Fibroblast of mammary gland (primary cell): Measurements from ENCODE around the gene WNT9A.

Source experiments
- DNase-seq: peaks from one replicate; pipeline ENCODE4 v3.0.0-alpha.2; 2010; ENCODE audit warnings: low read depth
- H3K4me3 ChIP-seq: 2 replicates; pipeline ENCODE4 v1.5.1; 2011; ENCODE audit warnings: low read depth, mild to moderate bottlenecking, low read length, moderate library complexity; ENCODE audit not compliant: control insufficient read depth
- TF ChIP-seq, protein P1 (sequence below): conservative IDR thresholded peaks from 2 replicates; pipeline ENCODE4 v1.5.1; 2011; ENCODE audit warnings: low read depth, low read length, inconsistent platforms; ENCODE audit not compliant: control insufficient read depth, insufficient read depth

The WNT9A gene

DNA sequence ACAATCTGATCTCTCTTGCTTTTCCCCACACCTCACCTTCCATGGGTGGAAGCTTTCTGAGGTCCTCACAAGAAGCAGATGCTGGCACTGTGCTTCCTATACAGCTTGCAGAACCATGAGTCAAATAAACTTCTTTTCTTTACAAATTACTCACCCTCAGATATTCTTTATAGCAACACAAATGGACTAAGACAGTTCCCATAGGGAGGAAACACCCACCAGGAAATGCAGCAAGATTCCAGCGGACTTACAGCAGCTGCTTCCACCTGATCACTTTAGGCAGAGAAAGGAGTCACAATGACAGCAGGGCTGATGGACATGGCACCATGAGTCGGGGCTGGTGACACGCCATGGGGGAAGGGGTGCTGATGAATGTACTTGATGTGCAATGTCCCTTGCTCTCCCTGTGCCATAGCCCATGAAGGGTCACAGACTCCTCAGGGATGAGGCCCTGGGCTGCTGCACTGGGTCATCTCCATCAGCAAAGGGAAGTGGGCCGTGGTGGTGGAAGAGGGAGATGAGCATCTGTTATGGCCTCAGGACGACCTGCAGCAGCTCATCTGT, 78.4 kb downstream of the WNT9A start:
- DNase-seq: peak; percentile 74
- TF ChIP-seq, protein P1, sequence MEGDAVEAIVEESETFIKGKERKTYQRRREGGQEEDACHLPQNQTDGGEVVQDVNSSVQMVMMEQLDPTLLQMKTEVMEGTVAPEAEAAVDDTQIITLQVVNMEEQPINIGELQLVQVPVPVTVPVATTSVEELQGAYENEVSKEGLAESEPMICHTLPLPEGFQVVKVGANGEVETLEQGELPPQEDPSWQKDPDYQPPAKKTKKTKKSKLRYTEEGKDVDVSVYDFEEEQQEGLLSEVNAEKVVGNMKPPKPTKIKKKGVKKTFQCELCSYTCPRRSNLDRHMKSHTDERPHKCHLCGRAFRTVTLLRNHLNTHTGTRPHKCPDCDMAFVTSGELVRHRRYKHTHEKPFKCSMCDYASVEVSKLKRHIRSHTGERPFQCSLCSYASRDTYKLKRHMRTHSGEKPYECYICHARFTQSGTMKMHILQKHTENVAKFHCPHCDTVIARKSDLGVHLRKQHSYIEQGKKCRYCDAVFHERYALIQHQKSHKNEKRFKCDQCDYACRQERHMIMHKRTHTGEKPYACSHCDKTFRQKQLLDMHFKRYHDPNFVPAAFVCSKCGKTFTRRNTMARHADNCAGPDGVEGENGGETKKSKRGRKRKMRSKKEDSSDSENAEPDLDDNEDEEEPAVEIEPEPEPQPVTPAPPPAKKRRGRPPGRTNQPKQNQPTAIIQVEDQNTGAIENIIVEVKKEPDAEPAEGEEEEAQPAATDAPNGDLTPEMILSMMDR: no peak
- H3K4me3 ChIP-seq: no peak overlapping the region
